H1 (cell line): ENCODE measurements around the gene PTPRG. TPM values are rescaled to one million over a fixed set of nuclear protein-coding genes. Genes with fewer than 3 reads are reported as not detected.

Source experiments
- BCL11A ChIP-seq, 2 experiments: IDR thresholded peaks; one replicate each; pipeline ENCODE4 v1.6.1; 2011; ENCODE audit warnings: low read depth in 2 of 2, low read length in 2 of 2, mild to moderate bottlenecking in 2 of 2
- E2F6 ChIP-seq: IDR thresholded peaks from 2 replicates; pipeline ENCODE4 v1.6.1; 2012; ENCODE audit warnings: inconsistent platforms
- GABPA ChIP-seq: IDR thresholded peaks from 2 replicates; pipeline ENCODE4 v1.6.1; 2011; ENCODE audit warnings: mild to moderate bottlenecking, low read length, moderate library complexity, borderline replicate concordance; ENCODE audit not compliant: insufficient read depth
- SP2 ChIP-seq: IDR thresholded peaks from 2 replicates; pipeline ENCODE4 v1.6.1; 2012; ENCODE audit warnings: mild to moderate bottlenecking, low read length, inconsistent platforms
- polyA plus RNA-seq, 7 experiments: library from polyadenylated mRNA; depleted of rRNA in 3 of 7; stranded (reverse) in 5 of 7; unstranded in 2 of 7; fragments of >200 nt in 5 of 7; fragments of 200-250 nt in 2 of 7; gene quantifications; 1 replicate in 5 of 7; 2 replicates in 1 of 7; 4 replicates in 1 of 7; pipeline versions ENCODE4 v1.2.1 to v1.2.3, GENCODE V29; 2011 to 2013; ENCODE audit warnings: missing spikeins in 2 of 7, mixed read lengths in 2 of 7
- total RNA-seq: library from RNA; stranded (reverse); fragmentation: NEBNext Ultra II Directional; extraction: Animal tissue kit (Norgen Biotek cat#: 25700); gene quantifications from 2 replicates; pipeline ENCODE4 v1.2.1, GENCODE V29; 2021

PTPRG gene
- total and polyA plus RNA-seq, 2 of the 8 experiments (the other 6 are each of a cell fraction or from before 2014, with no cell fraction given): 23.3 to 96.2 TPM

- no peak for TF ChIP-seq E2F6
- TF ChIP-seq GABPA: no peak
- no peak for TF ChIP-seq SP2
- TF ChIP-seq BCL11A (IDR thresholded peaks at IDR 0.05; ENCODE audit: low read depth in 2 of 2, low read length in 2 of 2): no peak
These were observed 471.4 kb downstream of the PTPRG start (continued) for GRCh38 chr3:62032738-62033137.
